Central memory CD8-positive, alpha-beta T cell (primary cell): ENCODE results near the gene HLA-DQB2.

Source experiments
- ATAC-seq: fragments of 150-1000 bp; cut with Tn5 transposase; replicated peaks from 2 replicates; pipeline ENCODE4 v1.10.0; 2022; ENCODE audit warnings: mild to moderate bottlenecking, moderate FRiP score, moderate number of reproducible peaks; ENCODE audit not compliant: poor library complexity, severe bottlenecking; ENCODE audit errors: extremely low read depth
- DNase-seq, 2 donors: peaks; one replicate each; pipeline ENCODE4 v3.0.0; 2021; ENCODE audit warnings: low spot score in 2 of 2
- H3K27ac Mint-ChIP-seq: one replicate; pipeline ENCODE4 v1.8.0; 2022; ENCODE audit warnings: low read depth, mild to moderate bottlenecking, moderate library complexity, mixed read lengths
- H3K27me3 Mint-ChIP-seq: one replicate; pipeline ENCODE4 v1.8.0; 2022; ENCODE audit warnings: mixed read lengths
- H3K36me3 Mint-ChIP-seq: one replicate; pipeline ENCODE4 v1.8.0; 2022; ENCODE audit warnings: mild to moderate bottlenecking, moderate library complexity, mixed read lengths; ENCODE audit not compliant: insufficient read depth
- H3K4me1 Mint-ChIP-seq: one replicate; pipeline ENCODE4 v1.8.0; 2022; ENCODE audit warnings: mixed read lengths
- H3K4me3 Mint-ChIP-seq: one replicate; pipeline ENCODE4 v1.8.0; 2022; ENCODE audit warnings: mild to moderate bottlenecking, moderate library complexity, mixed read lengths
- H3K9me3 Mint-ChIP-seq: one replicate; pipeline ENCODE4 v1.8.0; 2022; ENCODE audit warnings: mixed read lengths

The HLA-DQB2 gene

GRCh38 chr6:32741031-32741960 is 22.0 kb downstream of the HLA-DQB2 start, which contains the start of gene HLA-DQA2:
Gene HLA-DQA2 (plus strand): TSS chr6:32741391. CDS start chr6:32741444, 53 bp downstream.
- no peak within 1 kb of the TSS for H3K4me3 Mint-ChIP-seq
- no peaks in the 10 kb centered on the region for H3K9me3 Mint-ChIP-seq
- no peak within 1 kb of the TSS for H3K27ac Mint-ChIP-seq
- DNase-seq (no peak), ATAC-seq (no peak)
- H3K27me3 Mint-ChIP-seq: peaks cover 80% of the 10 kb centered on the region
- no peaks in the 10 kb centered on the region for H3K4me1 Mint-ChIP-seq
- peaks cover 2% of the 10 kb centered on the region for H3K36me3 Mint-ChIP-seq

DNA sequence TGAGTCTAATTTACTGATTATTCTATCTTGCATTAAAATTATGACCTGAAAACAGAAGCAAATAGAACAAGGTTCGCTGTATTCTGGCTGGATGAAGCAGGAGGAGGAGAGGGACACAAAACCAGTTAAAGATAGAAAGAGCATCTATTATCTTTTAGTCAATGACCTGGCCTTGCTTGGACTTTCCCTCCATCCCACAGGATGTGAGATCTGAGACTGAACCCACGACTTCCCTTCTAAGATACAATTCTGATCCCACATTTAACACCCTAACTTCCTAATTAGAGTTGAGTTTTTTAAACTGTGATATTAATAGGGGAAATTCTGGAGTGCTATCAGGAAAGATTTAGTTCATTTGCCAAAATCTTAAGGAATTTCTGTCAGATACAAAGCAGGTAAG is 25.2 kb downstream of the HLA-DQB2 start:
- no peak for ATAC-seq
- Mint-ChIP-seq H3K4me1 (no peaks in the 10 kb centered on the region), H3K27me3 (peaks cover 80% of the 10 kb centered on the region), H3K36me3 (peaks cover 2% of the 10 kb centered on the region), H3K4me3 (no peak overlapping the region), H3K27ac (no peak overlapping the region), H3K9me3 (no peaks in the 10 kb centered on the region)
- no peak for DNase-seq

DNA sequence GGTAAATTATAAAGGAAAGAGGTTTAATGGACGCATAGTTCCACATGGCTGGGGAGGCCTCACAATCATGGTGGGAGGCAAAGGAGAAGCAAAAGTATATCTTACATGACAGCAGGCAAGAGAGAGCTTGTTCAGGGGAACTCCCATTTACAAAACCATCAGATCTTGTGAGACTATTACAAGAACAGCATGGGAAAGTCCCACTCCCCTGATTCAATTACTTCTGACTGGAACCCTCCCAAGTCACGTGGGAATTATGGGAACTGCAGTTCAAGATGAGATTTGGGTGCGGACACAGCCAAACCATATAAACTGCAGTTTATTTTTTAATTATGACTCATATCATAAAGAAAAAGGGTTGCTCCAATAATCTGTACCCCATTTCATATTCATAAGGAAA is 44.5 kb downstream of the HLA-DQB2 start:
- Mint-ChIP-seq H3K36me3 (no peaks in the 10 kb centered on the region), H3K9me3 (no peaks in the 10 kb centered on the region), H3K4me3 (no peak overlapping the region), H3K4me1 (no peaks in the 10 kb centered on the region), H3K27ac (no peak overlapping the region), H3K27me3 (peaks cover 65% of the 10 kb centered on the region)
- DNase-seq: no peak
- ATAC-seq: no peak

- Mint-ChIP-seq H3K9me3 (no peaks in the 10 kb centered on the region), H3K4me1 (no peaks in the 10 kb centered on the region), H3K27me3 (peaks cover 54% of the 10 kb centered on the region), H3K4me3 (no peak overlapping the region), H3K27ac (no peak overlapping the region), H3K36me3 (no peaks in the 10 kb centered on the region)
- no peak for ATAC-seq
- no peak for DNase-seq
These were observed 46.9 kb downstream of the HLA-DQB2 start for GRCh38 chr6:32716396-32716795.

- H3K27ac Mint-ChIP-seq: no peak overlapping the region
- H3K4me1 Mint-ChIP-seq: no peaks in the 10 kb centered on the region
- DNase-seq (no peak), ATAC-seq (no peak)
- no peaks in the 10 kb centered on the region for H3K9me3 Mint-ChIP-seq
- no peak overlapping the region for H3K4me3 Mint-ChIP-seq
- H3K36me3 Mint-ChIP-seq: no peaks in the 10 kb centered on the region
- peaks cover 23% of the 10 kb centered on the region for H3K27me3 Mint-ChIP-seq
These were observed 50.1 kb downstream of the HLA-DQB2 start for GRCh38 chr6:32713241-32713640.

DNA sequence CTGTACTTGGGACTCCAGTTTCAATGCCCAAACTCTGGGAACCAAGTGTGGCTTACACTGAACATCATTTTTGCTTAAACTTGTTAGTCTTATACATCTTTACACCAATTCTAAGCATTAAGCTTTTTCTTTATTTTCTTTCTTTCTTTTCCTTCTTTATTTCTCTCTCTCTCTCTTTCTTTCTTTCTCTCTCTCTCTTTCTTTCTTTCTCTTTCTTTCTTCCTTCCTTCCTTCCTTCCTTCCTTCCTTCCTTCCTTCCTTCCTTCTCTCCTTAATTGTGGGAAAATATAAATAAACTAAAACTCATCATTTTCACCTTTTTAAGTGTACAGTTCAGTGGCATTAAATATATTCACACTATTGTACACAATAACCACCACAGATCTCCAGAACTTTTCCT is 53.7 kb downstream of the HLA-DQB2 start:
- Mint-ChIP-seq H3K4me3 (no peak overlapping the region), H3K36me3 (no peaks in the 10 kb centered on the region), H3K4me1 (no peaks in the 10 kb centered on the region), H3K27me3 (peaks cover 3% of the 10 kb centered on the region), H3K9me3 (no peaks in the 10 kb centered on the region), H3K27ac (no peak overlapping the region)
- no peak for ATAC-seq
- DNase-seq: no peak
